K562 (cell line): ENCODE results near the gene PMFBP1.

Experiments
- FOXJ2 ChIP-seq: fragments of 200-800 bp; sonication (Bioruptor generic); IDR thresholded peaks from 2 replicates; pipeline ENCODE4 v1.6.1; 2016; ENCODE audit warnings: missing genetic modification characterization, missing compliant biosample characterization
- HMG20A ChIP-seq: fragments of 450-650 bp; formaldehyde crosslinking; conservative IDR thresholded peaks from 2 replicates; pipeline ENCODE4 v1.4.0; 2020; ENCODE audit warnings: mild to moderate bottlenecking, mixed read lengths
- NR1H2 ChIP-seq: sonication (generic); formaldehyde crosslinking; IDR thresholded peaks from 2 replicates; pipeline ENCODE4 v1.4.0; 2020; ENCODE audit warnings: mild to moderate bottlenecking, missing genetic modification reagents
- NUFIP1 ChIP-seq: fragments of 450-650 bp; IDR thresholded peaks from 2 replicates; pipeline ENCODE4 v1.6.1; 2018; ENCODE audit not compliant: partially characterized antibody
- POLR2A ChIP-seq: fragments of 450-650 bp; conservative IDR thresholded peaks from 2 replicates; pipeline ENCODE4 v1.6.1; 2016
- POLR2AphosphoS5 ChIP-seq: IDR thresholded peaks from 2 replicates; pipeline ENCODE4 v1.6.1; 2011; ENCODE audit warnings: mild to moderate bottlenecking, low read depth, low read length, moderate library complexity; ENCODE audit not compliant: control insufficient read depth, insufficient read depth
- TARDBP ChIP-seq: fragments of 450-650 bp; IDR thresholded peaks from 2 replicates; pipeline ENCODE4 v1.6.1; 2016
- TRIM24 ChIP-seq, 2 experiments: fragments of 450-650 bp; IDR thresholded peaks; 2 replicates each; pipeline ENCODE4 v1.6.1; 2016
- ZFX ChIP-seq: sonication (generic); formaldehyde crosslinking; IDR thresholded peaks from 2 replicates; pipeline ENCODE4 v1.8.0; 2022; ENCODE audit warnings: mild to moderate bottlenecking, missing genetic modification reagents, moderate library complexity
- ZNF24 ChIP-seq: fragments of 450-650 bp; IDR thresholded peaks from 2 replicates; pipeline ENCODE4 v1.6.1; 2016

DNA sequence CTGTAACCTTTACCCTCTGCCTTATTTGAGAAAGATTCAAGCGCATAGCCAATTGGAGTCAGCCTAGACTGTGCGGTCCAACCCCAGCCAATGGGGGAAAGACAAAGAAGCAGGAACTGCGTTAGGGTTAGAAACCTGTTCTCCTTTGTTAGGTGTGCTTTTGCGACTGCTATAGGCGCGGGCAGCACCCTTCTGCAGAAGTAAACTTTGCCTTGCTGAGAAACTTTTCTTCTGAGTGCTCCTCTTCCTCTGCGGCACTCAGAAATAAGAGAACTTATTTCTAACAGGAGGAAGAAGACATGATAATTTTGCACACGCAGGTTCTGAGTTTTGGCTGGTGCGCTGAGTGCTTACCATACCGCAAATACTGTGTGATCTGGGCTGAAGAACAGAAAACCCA, 87.5 kb downstream of the PMFBP1 start:
- TF ChIP-seq POLR2AphosphoS5: no peak
- TF ChIP-seq TARDBP: no peak
- TF ChIP-seq FOXJ2 (tag): no peak
- no peak for TF ChIP-seq TRIM24 (IDR thresholded peaks at IDR 0.05)
- no peak for TF ChIP-seq POLR2A
- no peak for TF ChIP-seq HMG20A (CRISPR knock-in tag)
- TF ChIP-seq NUFIP1: no peak
- no peak for TF ChIP-seq ZNF24
- no peak for TF ChIP-seq ZFX
- TF ChIP-seq NR1H2 (CRISPR knock-in tag): no peak
